Neural cell (in vitro differentiated cells): ENCODE data around the gene PLA2G12B.

Experiments
- EP300 ChIP-seq: fragments of 450-650 bp; conservative IDR thresholded peaks from 2 replicates; pipeline ENCODE4 v1.6.1; 2014; ENCODE audit warnings: antibody characterized with exemption, mild to moderate bottlenecking, moderate library complexity; ENCODE audit not compliant: poor library complexity, severe bottlenecking
- EZH2 ChIP-seq: fragments of 200-600, 300-800 bp; shearing (Covaris generic), sonication (generic); IDR thresholded peaks from 2 replicates; pipeline ENCODE4 v1.6.1; 2014; ENCODE audit warnings: antibody characterized with exemption, low read length, borderline replicate concordance, mild to moderate bottlenecking; ENCODE audit not compliant: insufficient read depth, poor library complexity, severe bottlenecking
- POLR2AphosphoS5 ChIP-seq: IDR thresholded peaks from 2 replicates; pipeline ENCODE4 v1.6.1; 2012
- RAD21 ChIP-seq: fragments of 450-650 bp; conservative IDR thresholded peaks from 2 replicates; pipeline ENCODE4 v1.6.1; 2014; ENCODE audit warnings: antibody characterized with exemption, mild to moderate bottlenecking, moderate library complexity
- SMC3 ChIP-seq: fragments of 450-650 bp; conservative IDR thresholded peaks from 2 replicates; pipeline ENCODE4 v1.6.1; 2014; ENCODE audit warnings: antibody characterized with exemption, mild to moderate bottlenecking, moderate library complexity; ENCODE audit not compliant: poor library complexity
- TAF1 ChIP-seq: IDR thresholded peaks from 2 replicates; pipeline ENCODE4 v1.6.1; 2012; ENCODE audit warnings: low read depth
- TF ChIP-seq, protein P1 (sequence below): fragments of 450-650 bp; IDR thresholded peaks from 2 replicates; pipeline ENCODE4 v1.5.1; 2014; ENCODE audit warnings: antibody characterized with exemption, mild to moderate bottlenecking, moderate library complexity; ENCODE audit not compliant: poor library complexity, severe bottlenecking
- TF ChIP-seq, protein P2 (sequence below): IDR thresholded peaks from 2 replicates; pipeline ENCODE4 v1.6.1; 2012; ENCODE audit warnings: borderline replicate concordance

DNA sequence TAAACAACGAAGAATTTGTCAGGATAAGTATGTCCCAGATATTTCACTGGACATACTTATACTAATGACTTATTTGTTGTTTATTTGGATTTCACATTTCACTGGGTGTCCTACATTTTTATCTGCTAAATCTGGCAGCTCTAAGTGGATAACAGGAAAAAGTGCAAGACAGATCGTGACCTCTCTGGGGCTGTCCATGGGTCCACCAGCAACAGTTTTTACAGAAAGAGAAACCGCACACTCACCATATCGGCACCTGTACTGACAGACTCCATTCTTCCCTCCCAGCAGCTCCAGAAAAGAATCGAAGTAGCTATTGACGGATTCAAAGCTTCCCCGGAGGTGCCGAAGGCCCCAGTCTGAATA, 393 bp downstream of the PLA2G12B start:
- TF ChIP-seq RAD21 (no peak), TAF1 (no peak), SMC3 (no peak), EZH2 (no peak), POLR2AphosphoS5 (no peak), EP300 (no peak)
- TF ChIP-seq, protein P1, sequence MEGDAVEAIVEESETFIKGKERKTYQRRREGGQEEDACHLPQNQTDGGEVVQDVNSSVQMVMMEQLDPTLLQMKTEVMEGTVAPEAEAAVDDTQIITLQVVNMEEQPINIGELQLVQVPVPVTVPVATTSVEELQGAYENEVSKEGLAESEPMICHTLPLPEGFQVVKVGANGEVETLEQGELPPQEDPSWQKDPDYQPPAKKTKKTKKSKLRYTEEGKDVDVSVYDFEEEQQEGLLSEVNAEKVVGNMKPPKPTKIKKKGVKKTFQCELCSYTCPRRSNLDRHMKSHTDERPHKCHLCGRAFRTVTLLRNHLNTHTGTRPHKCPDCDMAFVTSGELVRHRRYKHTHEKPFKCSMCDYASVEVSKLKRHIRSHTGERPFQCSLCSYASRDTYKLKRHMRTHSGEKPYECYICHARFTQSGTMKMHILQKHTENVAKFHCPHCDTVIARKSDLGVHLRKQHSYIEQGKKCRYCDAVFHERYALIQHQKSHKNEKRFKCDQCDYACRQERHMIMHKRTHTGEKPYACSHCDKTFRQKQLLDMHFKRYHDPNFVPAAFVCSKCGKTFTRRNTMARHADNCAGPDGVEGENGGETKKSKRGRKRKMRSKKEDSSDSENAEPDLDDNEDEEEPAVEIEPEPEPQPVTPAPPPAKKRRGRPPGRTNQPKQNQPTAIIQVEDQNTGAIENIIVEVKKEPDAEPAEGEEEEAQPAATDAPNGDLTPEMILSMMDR, result no peak
- TF ChIP-seq, protein P2, sequence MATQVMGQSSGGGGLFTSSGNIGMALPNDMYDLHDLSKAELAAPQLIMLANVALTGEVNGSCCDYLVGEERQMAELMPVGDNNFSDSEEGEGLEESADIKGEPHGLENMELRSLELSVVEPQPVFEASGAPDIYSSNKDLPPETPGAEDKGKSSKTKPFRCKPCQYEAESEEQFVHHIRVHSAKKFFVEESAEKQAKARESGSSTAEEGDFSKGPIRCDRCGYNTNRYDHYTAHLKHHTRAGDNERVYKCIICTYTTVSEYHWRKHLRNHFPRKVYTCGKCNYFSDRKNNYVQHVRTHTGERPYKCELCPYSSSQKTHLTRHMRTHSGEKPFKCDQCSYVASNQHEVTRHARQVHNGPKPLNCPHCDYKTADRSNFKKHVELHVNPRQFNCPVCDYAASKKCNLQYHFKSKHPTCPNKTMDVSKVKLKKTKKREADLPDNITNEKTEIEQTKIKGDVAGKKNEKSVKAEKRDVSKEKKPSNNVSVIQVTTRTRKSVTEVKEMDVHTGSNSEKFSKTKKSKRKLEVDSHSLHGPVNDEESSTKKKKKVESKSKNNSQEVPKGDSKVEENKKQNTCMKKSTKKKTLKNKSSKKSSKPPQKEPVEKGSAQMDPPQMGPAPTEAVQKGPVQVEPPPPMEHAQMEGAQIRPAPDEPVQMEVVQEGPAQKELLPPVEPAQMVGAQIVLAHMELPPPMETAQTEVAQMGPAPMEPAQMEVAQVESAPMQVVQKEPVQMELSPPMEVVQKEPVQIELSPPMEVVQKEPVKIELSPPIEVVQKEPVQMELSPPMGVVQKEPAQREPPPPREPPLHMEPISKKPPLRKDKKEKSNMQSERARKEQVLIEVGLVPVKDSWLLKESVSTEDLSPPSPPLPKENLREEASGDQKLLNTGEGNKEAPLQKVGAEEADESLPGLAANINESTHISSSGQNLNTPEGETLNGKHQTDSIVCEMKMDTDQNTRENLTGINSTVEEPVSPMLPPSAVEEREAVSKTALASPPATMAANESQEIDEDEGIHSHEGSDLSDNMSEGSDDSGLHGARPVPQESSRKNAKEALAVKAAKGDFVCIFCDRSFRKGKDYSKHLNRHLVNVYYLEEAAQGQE, result no peak
